Measurements from ENCODE around the gene CFDP1.

GRCh38 chr16:75248142-75248535, 185.2 kb downstream of the CFDP1 start:
- TF ChIP-seq RNF2 (IDR thresholded peaks at IDR 0.05; ENCODE audit: borderline replicate concordance, low read depth) (no peak), EHMT2 (IDR thresholded peaks at IDR 0.05; ENCODE audit: low read depth) (no peak), CTCF (IDR thresholded peaks at IDR 0.05) (no peak), MYC (IDR thresholded peaks at IDR 0.05; ENCODE audit: borderline replicate concordance, low read length) (no peak), SMC3 (IDR thresholded peaks at IDR 0.05) (no peak)
